Measurements from ENCODE around the gene KLHL40.

KLHL40 gene

GRCh38 chr3:42696356-42697288, 11.3 kb downstream of the KLHL40 start:
- no peak for TF ChIP-seq ZNF274 (IDR thresholded peaks at IDR 0.05; ENCODE audit: low read depth, low read length)
- no peak overlapping the region for H3K4me3 ChIP-seq (ENCODE audit: low read length)

- no peak overlapping the region for H3K4me3 ChIP-seq (ENCODE audit: low read length)
- TF ChIP-seq ZNF274 (IDR thresholded peaks at IDR 0.05; ENCODE audit: low read depth, low read length), result no peak
Measured at GRCh38 chr3:42697289-42698051, 12.1 kb downstream of the KLHL40 start.

- H3K4me3 ChIP-seq (ENCODE audit: low read length), result no peak overlapping the region
- TF ChIP-seq ZNF274 (IDR thresholded peaks at IDR 0.05; ENCODE audit: low read depth, low read length), result no peak
Measured at GRCh38 chr3:42698216-42698910, 13.0 kb downstream of the KLHL40 start.

- H3K4me3 ChIP-seq (ENCODE audit: low read length), result no peak overlapping the region
- TF ChIP-seq ZNF274 (IDR thresholded peaks at IDR 0.05; ENCODE audit: low read depth, low read length), result no peak
Measured at GRCh38 chr3:42698911-42699230, 13.5 kb downstream of the KLHL40 start.

GRCh38 chr3:42699511-42699971, 14.2 kb downstream of the KLHL40 start:
- no peak overlapping the region for H3K4me3 ChIP-seq (ENCODE audit: low read length)
- no peak for TF ChIP-seq ZNF274 (IDR thresholded peaks at IDR 0.05; ENCODE audit: low read depth, low read length)

- no peak overlapping the region for H3K4me3 ChIP-seq (ENCODE audit: low read length)
- no peak for TF ChIP-seq ZNF274 (IDR thresholded peaks at IDR 0.05; ENCODE audit: low read depth, low read length)
Measured at GRCh38 chr3:42700366-42701288, 15.3 kb downstream of the KLHL40 start.

- no peak overlapping the region for H3K4me3 ChIP-seq (ENCODE audit: low read length)
- no peak for TF ChIP-seq ZNF274 (IDR thresholded peaks at IDR 0.05; ENCODE audit: low read depth, low read length)
Measured at GRCh38 chr3:42701371-42702065, 16.2 kb downstream of the KLHL40 start.

- TF ChIP-seq ZNF274 (IDR thresholded peaks at IDR 0.05; ENCODE audit: low read depth, low read length), result no peak
- H3K4me3 ChIP-seq (ENCODE audit: low read length), result no peak within 1 kb of the TSS
Measured at GRCh38 chr3:42702066-42702951, 17.0 kb downstream of the KLHL40 start, which contains the start of gene HHATL. TSS of gene HHATL (minus strand) at chr3:42702798. CDS start at chr3:42700826, 1,972 bp downstream.

- H3K4me3 ChIP-seq (ENCODE audit: low read length), result no peak overlapping the region
- TF ChIP-seq ZNF274 (IDR thresholded peaks at IDR 0.05; ENCODE audit: low read depth, low read length), result no peak
Measured at GRCh38 chr3:42702982-42703694, 17.8 kb downstream of the KLHL40 start.

- TF ChIP-seq ZNF274 (IDR thresholded peaks at IDR 0.05; ENCODE audit: low read depth, low read length), result no peak
- no peak overlapping the region for H3K4me3 ChIP-seq (ENCODE audit: low read length)
Measured at GRCh38 chr3:42703695-42704025, 18.3 kb downstream of the KLHL40 start.

- no peak for TF ChIP-seq ZNF274 (IDR thresholded peaks at IDR 0.05; ENCODE audit: low read depth, low read length)
- H3K4me3 ChIP-seq (ENCODE audit: low read length), result no peak overlapping the region
Measured at GRCh38 chr3:42704136-42704841, 19.0 kb downstream of the KLHL40 start.
